ENCODE results near the gene CLEC5A. TPM values are rescaled to one million over a fixed set of nuclear protein-coding genes. Genes with fewer than 3 reads are reported as not detected.

CLEC5A gene
- total RNA-seq, 1 experiment from 2014 or later, result not detected

DNA sequence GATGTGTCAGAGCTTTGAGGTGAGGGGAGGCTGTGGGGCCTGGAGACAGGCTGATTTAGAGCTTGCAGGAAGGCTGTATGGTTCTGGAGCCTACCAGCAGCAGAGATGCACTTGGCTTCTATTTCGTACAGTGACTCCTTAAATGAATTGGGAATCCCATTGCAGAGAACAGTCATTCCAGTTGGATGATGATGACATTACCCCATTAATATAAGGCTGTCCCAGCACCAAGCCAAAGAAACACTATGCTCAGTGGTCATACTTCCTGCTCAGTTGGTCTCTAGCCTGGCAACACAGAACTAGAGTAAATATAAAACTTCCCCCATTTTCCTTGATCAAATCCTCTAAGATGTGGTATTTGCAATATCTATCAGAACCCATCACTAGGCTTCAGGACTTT lies 5.7 kb upstream of the CLEC5A start:
- no peaks in the 10 kb centered on the region for H3K27me3 ChIP-seq (ENCODE audit: insufficient read depth, low read length)
- no peak overlapping the region for H2AFZ ChIP-seq (ENCODE audit: low read length)
- H3K14ac ChIP-seq (ENCODE audit: insufficient read depth, low read length), result no peak overlapping the region
- H3K23me2 ChIP-seq (ENCODE audit: insufficient read length, low read depth, low read length, poor library complexity, severe bottlenecking), result no peaks in the 10 kb centered on the region
- no peak overlapping the region for H2BK120ac ChIP-seq (ENCODE audit: low read depth, low read length, poor library complexity, severe bottlenecking)
- H3K27ac ChIP-seq (ENCODE audit: insufficient read length, low read depth, low read length), result no peak overlapping the region
- no peak overlapping the region for H2BK15ac ChIP-seq (ENCODE audit: low read depth, low read length)
- no peaks in the 10 kb centered on the region for H3K36me3 Mint-ChIP-seq (ENCODE audit: insufficient read depth in 1 of 3, low read depth in 3 of 3)
- DNase-seq, result no peak
- H3K9me3 ChIP-seq (ENCODE audit: control insufficient read depth, low read depth, low read length), result no peaks in the 10 kb centered on the region
- TF ChIP-seq CTCF (conservative IDR thresholded peaks at IDR 0.05), result no peak
- H3K4me3 Mint-ChIP-seq, result no peak overlapping the region
- H3K9ac ChIP-seq (ENCODE audit: extremely low read depth, insufficient read length, low read length), result no peak overlapping the region
- no peaks in the 10 kb centered on the region for H3K27me3 Mint-ChIP-seq (ENCODE audit: low read depth)
- no CpG with 5 or more reads among the region's 1 CpG for WGBS (ENCODE audit: extremely low coverage, insufficient read length, low lambda C conversion rate)
- H3K18ac ChIP-seq (ENCODE audit: insufficient read length, low read depth, low read length), result no peak overlapping the region
- H3K4me1 Mint-ChIP-seq, result peaks cover 9 to 10% of the 10 kb centered on the region in 2 experiments
- no peaks in the 10 kb centered on the region; the same call in 1 of the 2 replicates for H3K4me1 ChIP-seq (ENCODE audit: insufficient read depth, low read length)
- H4K5ac ChIP-seq (ENCODE audit: insufficient read length, low read depth, low read length), result no peak overlapping the region
- no peak overlapping the region for H4K8ac ChIP-seq (replicated peaks; ENCODE audit: insufficient read length, low read depth, low read length)
- no peaks in the 10 kb centered on the region for H4K20me1 ChIP-seq (ENCODE audit: control insufficient read depth, insufficient read depth, insufficient read length)
- no peaks in the 10 kb centered on the region for H3K79me2 ChIP-seq (ENCODE audit: insufficient read depth, low read length)
- no peak overlapping the region for H2BK12ac ChIP-seq (ENCODE audit: insufficient read length, low read depth, low read length)
- H3K4me2 ChIP-seq (ENCODE audit: insufficient read depth, insufficient read length, low read length), result no peak overlapping the region
- H3K56ac ChIP-seq (ENCODE audit: insufficient read length, low read depth, low read length), result no peak overlapping the region
- no peak overlapping the region for H3K27ac Mint-ChIP-seq
- no peak overlapping the region for H4K91ac ChIP-seq (ENCODE audit: insufficient read length, low read depth, low read length)
- no peak overlapping the region for H2BK20ac ChIP-seq (ENCODE audit: low read depth, low read length, poor library complexity, severe bottlenecking)
- no peak overlapping the region for H2AK5ac ChIP-seq (ENCODE audit: insufficient read length, low read length)
- no peak overlapping the region for H3K23ac ChIP-seq (ENCODE audit: insufficient read length, low read depth, low read length)
- no peak overlapping the region for H2BK5ac ChIP-seq (ENCODE audit: insufficient read length, low read length)
- no peaks in the 10 kb centered on the region for H3K9me3 Mint-ChIP-seq
- H3K79me1 ChIP-seq (ENCODE audit: insufficient read depth, low read depth, low read length, poor library complexity, severe bottlenecking), result no peaks in the 10 kb centered on the region
- H3K4ac ChIP-seq (ENCODE audit: low read depth, low read length), result no peak overlapping the region
- no peak overlapping the region for H3T11ph ChIP-seq (ENCODE audit: low read length)
